GM21737 (cell line): Measurements from ENCODE around the gene PSME1.

ENCODE experiments used
- ATAC-seq: cut with Tn5 transposase; IDR thresholded peaks from one replicate; pipeline ENCODE4 v1.9.1; 2021; ENCODE audit warnings: mild to moderate bottlenecking, moderate library complexity; ENCODE audit not compliant: unreplicated experiment

The PSME1 gene

GRCh38 chr14:24167469-24168114, 31.6 kb downstream of the PSME1 start:
- no peak for ATAC-seq

GRCh38 chr14:24171422-24172260, 35.6 kb downstream of the PSME1 start, which contains the start of gene REC8:
REC8 (plus strand) TSS chr14:24172080; CDS start chr14:24172553, 473 bp downstream.
- ATAC-seq, result peak; percentile 81

GRCh38 chr14:24172261-24172860, 36.4 kb downstream of the PSME1 start:
- ATAC-seq, result no peak

- ATAC-seq, result no peak
These were observed 36.9 kb downstream of the PSME1 start for GRCh38 chr14:24172871-24173281.

- no peak for ATAC-seq
These were observed 40.6 kb downstream of the PSME1 start for GRCh38 chr14:24176599-24176998.

- ATAC-seq, result no peak
These were observed 41.2 kb downstream of the PSME1 start for GRCh38 chr14:24177041-24177825.

- ATAC-seq, result no peak
These were observed 41.9 kb downstream of the PSME1 start for GRCh38 chr14:24177891-24178290.

- no peak for ATAC-seq
These were observed 42.6 kb downstream of the PSME1 start for GRCh38 chr14:24178399-24179178.

- no peak for ATAC-seq
These were observed 43.4 kb downstream of the PSME1 start for GRCh38 chr14:24179294-24179960.

GRCh38 chr14:24179961-24180796, 44.2 kb downstream of the PSME1 start:
- no peak for ATAC-seq

GRCh38 chr14:24181371-24182077, 45.5 kb downstream of the PSME1 start:
- no peak for ATAC-seq

GRCh38 chr14:24182110-24182882, 46.3 kb downstream of the PSME1 start:
- no peak for ATAC-seq

GRCh38 chr14:24183014-24183481, 47.1 kb downstream of the PSME1 start:
- no peak for ATAC-seq

GRCh38 chr14:24184104-24184970, 48.3 kb downstream of the PSME1 start:
- ATAC-seq, result no peak

GRCh38 chr14:24185026-24185425, 49.0 kb downstream of the PSME1 start:
- no peak for ATAC-seq

GRCh38 chr14:24185741-24186140, 49.7 kb downstream of the PSME1 start:
- ATAC-seq, result no peak
